Keratinocyte (primary cell): Measurements from ENCODE around the gene DGCR8.

Experiments used
- CTCF ChIP-seq, 3 experiments: IDR thresholded peaks in 1 of 3; conservative IDR thresholded peaks in 1 of 3; optimal IDR thresholded peaks in 1 of 3; 2 replicates in 2 of 3; 3 replicates in 1 of 3; pipeline versions ENCODE3 to v1.5.1; 2011; ENCODE audit warnings: low read length in 3 of 3, mild to moderate bottlenecking in 3 of 3, moderate library complexity in 2 of 3, control low read depth in 1 of 3, inconsistent platforms in 1 of 3; ENCODE audit not compliant: insufficient read depth in 2 of 3; ENCODE audit errors: extremely low read depth in 1 of 3
- EZH2 ChIP-seq: IDR thresholded peaks from one replicate; pipeline ENCODE4 v1.6.1; 2012; ENCODE audit warnings: inconsistent platforms, mild to moderate bottlenecking, low read length, moderate library complexity

GRCh38 chr22:20110359-20110985 is 30.4 kb downstream of the DGCR8 start:
- TF ChIP-seq CTCF (optimal IDR thresholded peaks at IDR 0.05 in 1 of 3, IDR thresholded peaks at IDR 0.05 in 1 of 3, conservative IDR thresholded peaks at IDR 0.05 in 1 of 3; ENCODE audit: extremely low read depth in 1 of 3, insufficient read depth in 2 of 3, low read length in 3 of 3) = no peak
- no peak for TF ChIP-seq EZH2
